Aortic smooth muscle cell (primary cell): ENCODE measurements around the gene CAPZA3. TPM values are rescaled to one million over a fixed set of nuclear protein-coding genes. Genes with fewer than 3 reads are reported as not detected.

Experiments
- total RNA-seq: library from RNA; depleted of rRNA; stranded (reverse); fragments of >200 nt; gene quantifications from 2 replicates; pipeline ENCODE4 v1.2.3, GENCODE V29; 2014

Gene CAPZA3
- not detected in 2 replicates for total RNA-seq

DNA sequence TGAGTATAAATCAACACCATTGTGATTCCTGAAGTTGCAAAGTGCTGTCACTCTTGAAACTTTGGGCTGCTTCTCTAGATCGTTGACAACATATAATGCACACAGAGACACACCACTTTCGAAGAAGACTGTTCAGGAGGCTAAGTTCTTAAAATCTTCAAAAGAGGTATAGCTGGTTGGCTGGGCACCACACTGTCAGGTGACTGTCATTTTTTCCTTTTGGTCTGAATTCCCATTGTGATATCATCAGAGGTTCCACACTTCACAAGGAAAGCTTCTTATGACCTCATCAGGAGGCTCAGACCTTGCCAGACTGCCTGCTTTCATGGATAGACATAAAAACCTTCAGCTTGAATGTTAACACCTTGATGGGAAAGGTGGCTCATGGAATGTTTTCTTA is at the start of gene CAPZA3, which contains the start of gene PLCZ1:
TSS of gene CAPZA3 (plus strand) at position 301 of the 400 bp plus-strand sequence. CDS start 150 bp downstream, outside the sequence.
TSS of gene PLCZ1 (minus strand) at position 194 of the 400 bp plus-strand sequence. CDS start 641 bp downstream, outside the sequence.

Other genes starting within 250 kb of the CAPZA3 start
- 0.06 and 0.13 TPM in 2 replicates for gene PLCZ1, start 107 bp upstream of the CAPZA3 start, total RNA-seq